A549 (cell line): ENCODE measurements around the gene CA11. TPM values are rescaled to one million over a fixed set of nuclear protein-coding genes. Genes with fewer than 3 reads are reported as not detected.

Experiments used
- ATAC-seq, 2 experiments: fragments of 200-7000 bp in 1 of 2; fragments of >200 bp in 1 of 2; cut with Nextera tagmentation in 1 of 2; cut with Tn5 transposase in 1 of 2; 3 replicates each; pipeline versions ENCODE4 v1.8.0 to v1.9.1; 2018 to 2020; ENCODE audit warnings: mild to moderate bottlenecking in 1 of 2, moderate library complexity in 1 of 2
- CTCF ChIA-PET: fragments of 300-600 bp; sonication (Branson Sonifier 250); formaldehyde crosslinking; extraction: SDS; loops from one replicate; lab custom pipeline; 2021; ENCODE audit warnings: antibody characterized with exemption, inconsistent platforms; lab: Yijun Ruan, JAX
- POLR2A ChIA-PET: fragments of 350-600 bp; formaldehyde crosslinking; extraction: SDS; loops from one replicate; lab custom pipeline; 2021; ENCODE audit warnings: antibody characterized with exemption, inconsistent platforms; lab: Yijun Ruan, JAX
- DNase-seq, 2 experiments: peaks; one replicate each; pipeline versions ENCODE4 v3.0.0 to v3.0.0-alpha.2; 2011 to 2016; ENCODE audit warnings: low read depth in 1 of 2, low spot score in 1 of 2
- FAIRE-seq: peaks from 2 replicates; lab custom pipeline; 2011; peaks lifted over from hg19 to GRCh38; lab: Jason Lieb, UNC
- H3K27ac ChIP-seq, 2 experiments: fragments of >200 bp; sonication (Bioruptor Twin); formaldehyde crosslinking; 3 replicates each; pipeline ENCODE4 v1.5.1; 2016 to 2017
- H3K4me1 ChIP-seq: fragments of >200 bp; sonication (Bioruptor Twin); formaldehyde crosslinking; 3 replicates; pipeline ENCODE4 v1.6.1; 2016
- H3K4me2 ChIP-seq: fragments of >200 bp; sonication (Bioruptor Twin); formaldehyde crosslinking; 3 replicates; pipeline ENCODE4 v1.6.1; 2016
- H3K4me3 ChIP-seq: fragments of >200 bp; sonication (Bioruptor Twin); formaldehyde crosslinking; 3 replicates; pipeline ENCODE4 v1.5.1; 2016
- H3K9me3 ChIP-seq: fragments of >200 bp; sonication (Bioruptor Twin); formaldehyde crosslinking; 3 replicates; pipeline ENCODE4 v1.6.1; 2016
- CBX8 ChIP-seq: fragments of 200-600 bp; sonication (generic); IDR thresholded peaks from 2 replicates; pipeline ENCODE4 v1.6.1; 2016
- CHD4 ChIP-seq: fragments of 200-600 bp; sonication (generic); IDR thresholded peaks from 2 replicates; pipeline ENCODE4 v1.6.1; 2016; ENCODE audit warnings: antibody characterized with exemption, mild to moderate bottlenecking, borderline replicate concordance
- EP300 ChIP-seq, 2 experiments: fragments of >200 bp; sonication (Bioruptor Twin); formaldehyde crosslinking; IDR thresholded peaks; 2 replicates in 1 of 2; 3 replicates in 1 of 2; pipeline ENCODE4 v1.6.1; 2016 to 2017
- FOSL2 ChIP-seq, 2 experiments: fragments of 450-650 bp in 1 of 2; fragments of >200 bp in 1 of 2; sonication (Bioruptor Twin) in 1 of 2; formaldehyde crosslinking; IDR thresholded peaks; 2 replicates each; pipeline versions ENCODE4 v1.5.0 to v1.6.1; 2016 to 2020; ENCODE audit warnings: mild to moderate bottlenecking in 1 of 2, moderate library complexity in 1 of 2
- HDAC2 ChIP-seq: fragments of 200-600 bp; sonication (generic); IDR thresholded peaks from 2 replicates; pipeline ENCODE4 v1.6.1; 2016
- HOXA7 ChIP-seq: fragments of 250-450 bp; sonication (Bioruptor Pico); IDR thresholded peaks from 2 replicates; pipeline ENCODE4 v1.5.0; 2020; ENCODE audit warnings: mild to moderate bottlenecking, moderate library complexity
- JUN ChIP-seq, 2 experiments: fragments of >200 bp; sonication (Bioruptor Twin); formaldehyde crosslinking; IDR thresholded peaks; 2 replicates in 1 of 2; 3 replicates in 1 of 2; pipeline ENCODE4 v1.6.1; 2016 to 2017
- MAZ ChIP-seq: fragments of 150-350 bp; IDR thresholded peaks from 2 replicates; pipeline ENCODE4 v1.6.1; 2014; ENCODE audit warnings: antibody characterized with exemption, low read depth, low read length, borderline replicate concordance
- NR3C1 ChIP-seq: fragments of >200 bp; sonication (Bioruptor Twin); formaldehyde crosslinking; IDR thresholded peaks from 3 replicates; pipeline ENCODE4 v1.6.1; 2017
- PHF8 ChIP-seq: fragments of 200-600 bp; sonication (generic); IDR thresholded peaks from 2 replicates; pipeline ENCODE4 v1.6.1; 2016; ENCODE audit warnings: low read depth, mild to moderate bottlenecking, antibody characterized with exemption, moderate library complexity, borderline replicate concordance
- POLR2AphosphoS2 ChIP-seq: conservative IDR thresholded peaks from 2 replicates; pipeline ENCODE4 v1.6.1; 2012; ENCODE audit warnings: low read length, improper control_type of control experiment, inconsistent platforms
- RAD21 ChIP-seq, 2 experiments: fragments of >200 bp in 1 of 2; sonication (Bioruptor Twin) in 1 of 2; formaldehyde crosslinking in 1 of 2; IDR thresholded peaks in 1 of 2; conservative IDR thresholded peaks in 1 of 2; 2 replicates in 1 of 2; 3 replicates in 1 of 2; pipeline ENCODE4 v1.6.1; 2012 to 2018; ENCODE audit warnings: inconsistent platforms in 1 of 2
- RCOR1 ChIP-seq: fragments of 150-350 bp; IDR thresholded peaks from 2 replicates; pipeline ENCODE4 v1.6.1; 2014; ENCODE audit warnings: antibody characterized with exemption, low read length, low read depth
- RFX5 ChIP-seq: fragments of 450-650 bp; IDR thresholded peaks from 2 replicates; pipeline ENCODE4 v1.7.1; 2014; ENCODE audit warnings: antibody characterized with exemption, mild to moderate bottlenecking, moderate library complexity
- TP53 ChIP-seq: fragments of 250-450 bp; sonication (Bioruptor Pico); IDR thresholded peaks from 2 replicates; pipeline ENCODE4 v1.5.0; 2021; ENCODE audit warnings: mild to moderate bottlenecking, moderate library complexity
- ZC3H11A ChIP-seq: fragments of 450-650 bp; IDR thresholded peaks from 2 replicates; pipeline ENCODE4 v1.6.1; 2014; ENCODE audit warnings: antibody characterized with exemption, mild to moderate bottlenecking
- ZNF302 ChIP-seq: fragments of 250-450 bp; sonication (Bioruptor Pico); IDR thresholded peaks from 2 replicates; pipeline ENCODE4 v1.9.0; 2021; ENCODE audit warnings: inconsistent platforms, mild to moderate bottlenecking, moderate library complexity
- WGBS: methylation state at CpG from one replicate; pipeline ENCODE4 v1.1.6; 2017; ENCODE audit errors: missing lambda C conversion rate; 5-methylcytosine and 5-hydroxymethylcytosine counted together
- polyA plus RNA-seq, 4 experiments: library from polyadenylated mRNA; depleted of rRNA in 3 of 4; stranded (reverse); fragments of >200 nt; fragmentation: RNase III in 1 of 4; extraction: RNeasy Plus Mini Kit Qiagen cat#74134 plus additional on column Dnase treatment in 1 of 4; gene quantifications; 2 replicates in 3 of 4; 3 replicates in 1 of 4; pipeline ENCODE4 v1.2.3, GENCODE V29; 2011 to 2017
- TF ChIP-seq, protein P1 (sequence below): fragments of >200 bp; sonication (Bioruptor Twin); formaldehyde crosslinking; IDR thresholded peaks from 3 replicates; pipeline ENCODE4 v1.5.1; 2016
- TF ChIP-seq, protein P2 (sequence below): fragments of >200 bp; sonication (Bioruptor Twin); formaldehyde crosslinking; IDR thresholded peaks from 2 replicates; pipeline ENCODE4 v1.6.1; 2016
- TF ChIP-seq, protein P3 (sequence below): IDR thresholded peaks from 2 replicates; pipeline ENCODE4 v1.6.1; 2012

CA11 gene
- polyA plus RNA-seq, 2 of the 4 experiments (the other 2 are of a cell fraction), result 9.8 to 21.0 TPM

GRCh38 chr19:48674216-48674809, 28.3 kb upstream of the CA11 start (continued):
- TF ChIP-seq, protein P1, sequence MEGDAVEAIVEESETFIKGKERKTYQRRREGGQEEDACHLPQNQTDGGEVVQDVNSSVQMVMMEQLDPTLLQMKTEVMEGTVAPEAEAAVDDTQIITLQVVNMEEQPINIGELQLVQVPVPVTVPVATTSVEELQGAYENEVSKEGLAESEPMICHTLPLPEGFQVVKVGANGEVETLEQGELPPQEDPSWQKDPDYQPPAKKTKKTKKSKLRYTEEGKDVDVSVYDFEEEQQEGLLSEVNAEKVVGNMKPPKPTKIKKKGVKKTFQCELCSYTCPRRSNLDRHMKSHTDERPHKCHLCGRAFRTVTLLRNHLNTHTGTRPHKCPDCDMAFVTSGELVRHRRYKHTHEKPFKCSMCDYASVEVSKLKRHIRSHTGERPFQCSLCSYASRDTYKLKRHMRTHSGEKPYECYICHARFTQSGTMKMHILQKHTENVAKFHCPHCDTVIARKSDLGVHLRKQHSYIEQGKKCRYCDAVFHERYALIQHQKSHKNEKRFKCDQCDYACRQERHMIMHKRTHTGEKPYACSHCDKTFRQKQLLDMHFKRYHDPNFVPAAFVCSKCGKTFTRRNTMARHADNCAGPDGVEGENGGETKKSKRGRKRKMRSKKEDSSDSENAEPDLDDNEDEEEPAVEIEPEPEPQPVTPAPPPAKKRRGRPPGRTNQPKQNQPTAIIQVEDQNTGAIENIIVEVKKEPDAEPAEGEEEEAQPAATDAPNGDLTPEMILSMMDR, result no peak
- TF ChIP-seq ZC3H11A (no peak), EP300 (IDR thresholded peaks at IDR 0.05) (no peak)
- TF ChIP-seq, protein P2, sequence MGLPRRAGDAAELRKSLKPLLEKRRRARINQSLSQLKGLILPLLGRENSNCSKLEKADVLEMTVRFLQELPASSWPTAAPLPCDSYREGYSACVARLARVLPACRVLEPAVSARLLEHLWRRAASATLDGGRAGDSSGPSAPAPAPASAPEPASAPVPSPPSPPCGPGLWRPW, result no peak
- TF ChIP-seq, all 56 proteins: peak for 0

- POLR2A ChIA-PET, result no interaction called here
- TF ChIP-seq, protein P3, sequence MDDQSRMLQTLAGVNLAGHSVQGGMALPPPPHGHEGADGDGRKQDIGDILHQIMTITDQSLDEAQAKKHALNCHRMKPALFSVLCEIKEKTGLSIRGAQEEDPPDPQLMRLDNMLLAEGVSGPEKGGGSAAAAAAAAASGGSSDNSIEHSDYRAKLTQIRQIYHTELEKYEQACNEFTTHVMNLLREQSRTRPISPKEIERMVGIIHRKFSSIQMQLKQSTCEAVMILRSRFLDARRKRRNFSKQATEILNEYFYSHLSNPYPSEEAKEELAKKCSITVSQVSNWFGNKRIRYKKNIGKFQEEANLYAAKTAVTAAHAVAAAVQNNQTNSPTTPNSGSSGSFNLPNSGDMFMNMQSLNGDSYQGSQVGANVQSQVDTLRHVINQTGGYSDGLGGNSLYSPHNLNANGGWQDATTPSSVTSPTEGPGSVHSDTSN, result no peak
- TF ChIP-seq CHD4 (no peak), RAD21 (conservative IDR thresholded peaks at IDR 0.05 in 1 of 2, IDR thresholded peaks at IDR 0.05 in 1 of 2) (no peak), ZC3H11A (no peak), RCOR1 (no peak), TP53 (CRISPR knock-in tag) (no peak), ZNF302 (CRISPR knock-in tag) (no peak), RFX5 (no peak), NR3C1 (no peak), POLR2AphosphoS2 (no peak), MAZ (no peak), JUN (IDR thresholded peaks at IDR 0.05) (no peak), PHF8 (no peak), HOXA7 (CRISPR knock-in tag) (no peak), CBX8 (no peak), HDAC2 (no peak)
- TF ChIP-seq, protein P2, result no peak
- TF ChIP-seq, all 56 proteins: peak for 0
- no peak for ATAC-seq
- CTCF ChIA-PET, result interaction anchor here (0.6 to 6.1 kb wide), 17 partner anchors 9 to 710 kb away, joined by 3 to 151 read pairs (median 21); partner anchors contain the start of genes CA11 and FUT2
- peaks cover 5% of the 10 kb centered on the region; the same call in 1 of the 3 replicates for H3K4me1 ChIP-seq
- no peak overlapping the region for H3K27ac ChIP-seq
- H3K4me2 ChIP-seq, result no peak overlapping the region
- FAIRE-seq, result no peak
- WGBS, result 83% methylated on average over 24 of the region's 25 CpGs
- no peaks in the 10 kb centered on the region for H3K9me3 ChIP-seq
- DNase-seq, result no peak
- H3K4me3 ChIP-seq, result no peak overlapping the region
Measured at GRCh38 chr19:48673436-48674100, 27.6 kb upstream of the CA11 start.

DNA sequence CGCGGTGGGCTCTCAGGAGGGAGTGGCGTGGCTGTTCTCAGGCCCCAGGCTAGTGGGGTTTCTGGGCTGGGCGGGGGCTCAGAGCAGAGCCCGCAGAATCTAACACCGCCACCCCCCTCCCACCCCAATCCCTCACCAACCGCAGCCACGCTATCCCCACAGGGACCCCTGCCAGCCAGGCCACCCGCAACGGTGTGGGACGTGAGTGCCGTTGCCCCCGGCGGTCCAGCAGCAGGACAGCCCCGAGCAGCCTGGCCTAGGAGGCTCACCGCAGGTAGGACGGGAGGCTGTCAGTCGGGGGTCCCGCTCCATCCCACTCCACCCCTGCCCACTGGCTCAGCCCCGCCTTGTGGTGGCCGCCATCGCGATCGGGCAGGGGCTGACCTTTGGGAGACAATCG, 27.0 kb upstream of the CA11 start, which contains the start of gene NTN5:
Gene NTN5, minus strand, starts transcription at position 24 of the 400 bp plus-strand sequence. CDS start 2,031 bp downstream, outside the sequence.
- 86% methylated on average over 21 of the region's 25 CpGs for WGBS
- ATAC-seq (no peak), DNase-seq (no peak), FAIRE-seq (no peak)
- H3K27ac ChIP-seq, result no peak within 1 kb of the TSS
- peaks cover 5% of the 10 kb centered on the region; the same call in 1 of the 3 replicates for H3K4me1 ChIP-seq
- CTCF ChIA-PET, result interaction anchor here (0.9 to 6.1 kb wide), 7 partner anchors 8 to 145 kb away, joined by 3 to 151 read pairs (median 39); partner anchors contain the start of genes CA11 and FUT2
- no peak within 1 kb of the TSS for H3K4me2 ChIP-seq
- POLR2A ChIA-PET, result no interaction called here
- no peak within 1 kb of the TSS for H3K4me3 ChIP-seq
- no peak for TF ChIP-seq FOSL2 (IDR thresholded peaks at IDR 0.05)
- TF ChIP-seq FOSL2 (CRISPR knock-in tag; IDR thresholded peaks at IDR 0.05), result no peak
- no peaks in the 10 kb centered on the region for H3K9me3 ChIP-seq
